Colonic mucosa (tissue), 4 donors: Measurements from ENCODE around the gene NPC2. TPM values are rescaled to one million over a fixed set of nuclear protein-coding genes. Genes with fewer than 3 reads are reported as not detected.
A peak's percentile ranks its signal among the peaks of the same experiment; 100 is the strongest.

Source experiments
- DNase-seq: peaks from one replicate; pipeline ENCODE4 v3.0.0-alpha.2; 2020
- H3K27ac ChIP-seq: fragments of 200-600 bp; one replicate; pipeline ENCODE4 v1.8.0; 2021
- H3K27me3 ChIP-seq: fragments of 200-600 bp; one replicate; pipeline ENCODE4 v1.8.0; 2021
- H3K36me3 ChIP-seq: fragments of 200-600 bp; one replicate; pipeline ENCODE4 v1.8.0; 2021
- H3K4me1 ChIP-seq: fragments of 200-600 bp; one replicate; pipeline ENCODE4 v1.8.0; 2021; ENCODE audit warnings: mild to moderate bottlenecking
- H3K4me3 ChIP-seq: fragments of 200-600 bp; one replicate; pipeline ENCODE4 v1.8.0; 2021
- H3K9ac ChIP-seq, 2 donors: one replicate each; pipeline ENCODE4 v1.7.0; 2013; ENCODE audit warnings: control low read depth in 2 of 2, low read depth in 2 of 2, low read length in 2 of 2
- H3K9me3 ChIP-seq: fragments of 200-600 bp; one replicate; pipeline ENCODE4 v1.8.0; 2021
- CTCF ChIP-seq: fragments of 200-600 bp; IDR thresholded peaks from one replicate; pipeline ENCODE4 v1.8.0; 2022; ENCODE audit warnings: antibody characterized with exemption, mild to moderate bottlenecking
- intact Hi-C: fragments of 100-400 bp; cut with DNase I; formaldehyde crosslinking; loops from one replicate; pipeline ENCODE4 v1.14.1; 2022
- total RNA-seq, 2 donors: library from RNA; stranded (reverse); fragmentation: NEBNext Ultra II Directional in 1 of 2; extraction: Animal tissue kit (Norgen Biotek cat#: 25700) in 1 of 2; gene quantifications; one replicate each; pipeline ENCODE4 v1.2.1, GENCODE V29; 2021
- donor health status: healthy.
- donor health status: DM: no; HTN: no; CAD: no.
- donor health status: DM: no; HTN: no; CAD: no.

Gene NPC2
- total RNA-seq, 2 donors from 2014 or later, result 93.6 to 233 TPM

DNA sequence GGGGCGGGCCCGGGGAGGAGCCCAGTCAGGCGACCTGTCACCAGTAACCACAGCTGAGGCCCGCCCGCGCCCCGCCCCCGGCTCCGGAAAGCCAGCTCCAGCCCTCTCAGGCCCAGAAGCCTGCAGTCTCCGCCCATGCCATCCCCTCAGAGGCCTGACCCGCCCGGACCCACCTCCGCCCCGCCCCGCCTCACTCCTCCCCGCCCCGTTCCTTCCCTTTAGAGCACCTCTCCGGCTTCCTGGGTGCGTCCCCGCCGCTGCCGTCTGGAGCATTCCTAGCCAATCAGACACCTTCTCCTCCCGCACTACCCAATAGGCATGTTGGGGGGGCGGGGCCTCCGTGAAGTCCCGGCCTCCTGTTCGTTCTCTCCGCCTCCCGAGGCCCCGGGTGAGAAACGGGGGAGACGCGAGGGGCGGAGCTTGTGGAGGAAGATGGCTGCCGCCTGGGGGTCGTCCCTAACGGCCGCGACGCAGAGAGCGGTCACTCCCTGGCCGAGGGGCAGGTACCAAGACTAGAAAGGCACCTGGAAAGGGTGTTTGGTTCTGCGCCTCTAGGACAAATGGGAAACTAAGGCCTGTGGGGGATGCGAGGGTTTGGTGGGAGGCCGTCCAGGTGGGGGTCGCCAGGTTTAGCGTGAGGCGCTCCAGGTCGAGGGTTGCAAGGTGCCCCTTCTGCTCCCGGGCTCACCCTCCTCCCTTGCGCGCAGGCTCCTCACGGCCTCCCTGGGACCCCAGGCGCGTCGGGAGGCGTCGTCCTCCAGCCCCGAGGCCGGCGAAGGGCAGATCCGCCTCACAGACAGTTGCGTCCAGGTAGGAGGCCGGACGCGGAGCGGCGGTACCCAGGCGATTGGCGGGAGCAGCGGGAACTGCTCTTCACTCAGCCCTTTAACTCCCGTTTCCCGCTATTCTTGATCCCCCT lies 497 bp upstream of the NPC2 start, which contains the start of gene ISCA2:
Gene ISCA2 (plus strand): TSS at position 423 of the 919 bp plus-strand sequence. CDS start 10 bp downstream, at position 433.
- H3K27me3 ChIP-seq, result no peaks in the 10 kb centered on the region
- peaks cover 3% of the 10 kb centered on the region for H3K4me1 ChIP-seq
- H3K9ac ChIP-seq, result peak within 1 kb of the TSS; percentile 89 to 94
- no peaks in the 10 kb centered on the region for H3K36me3 ChIP-seq
- intact Hi-C loops, result no loop called here
- H3K9me3 ChIP-seq, result no peaks in the 10 kb centered on the region
- TF ChIP-seq CTCF, result no peak
- H3K4me3 ChIP-seq, result peak within 1 kb of the TSS; percentile 90
- peak; percentile 100 for DNase-seq
- H3K27ac ChIP-seq, result peak within 1 kb of the TSS; percentile 95

- Histone ChIP-seq H3K4me3 (peak overlapping the region; percentile 90), H3K36me3 (no peaks in the 10 kb centered on the region), H3K27ac (peak overlapping the region; percentile 95), H3K9me3 (no peaks in the 10 kb centered on the region), H3K27me3 (no peaks in the 10 kb centered on the region), H3K4me1 (peaks cover 3% of the 10 kb centered on the region), H3K9ac (peak overlapping the region; percentile 89 to 94)
- no peak for TF ChIP-seq CTCF
- intact Hi-C loops, result no loop called here
- peak; percentile 37 for DNase-seq
Measured at GRCh38 chr14:74491956-74492775, 939 bp downstream of the NPC2 start.

DNA sequence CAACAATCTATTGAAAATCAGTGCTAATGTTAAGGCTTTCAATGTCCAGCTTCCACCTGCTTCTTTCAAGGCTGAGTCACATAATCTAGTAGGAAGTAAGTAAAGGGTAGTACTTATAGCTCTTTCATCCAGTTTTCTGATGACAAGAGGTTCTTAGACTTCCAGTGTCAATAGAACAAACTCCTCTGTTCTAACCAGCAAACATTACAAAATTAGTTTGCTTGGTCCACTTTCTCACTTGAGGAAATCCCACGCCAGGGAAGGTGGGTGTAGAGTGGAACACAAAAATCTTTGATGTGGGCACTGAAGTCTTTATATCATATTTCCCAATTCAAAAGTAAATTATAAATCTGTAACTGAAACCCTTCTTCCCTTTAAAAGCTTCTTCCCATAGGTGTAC lies 2.6 kb downstream of the NPC2 start:
- TF ChIP-seq CTCF, result no peak
- Histone ChIP-seq H3K4me3 (no peak overlapping the region), H3K4me1 (peaks cover 3% of the 10 kb centered on the region), H3K9ac (no peak overlapping the region), H3K36me3 (no peaks in the 10 kb centered on the region), H3K27me3 (no peaks in the 10 kb centered on the region), H3K9me3 (no peaks in the 10 kb centered on the region), H3K27ac (no peak overlapping the region)
- intact Hi-C loops, result no loop called here
- no peak for DNase-seq

DNA sequence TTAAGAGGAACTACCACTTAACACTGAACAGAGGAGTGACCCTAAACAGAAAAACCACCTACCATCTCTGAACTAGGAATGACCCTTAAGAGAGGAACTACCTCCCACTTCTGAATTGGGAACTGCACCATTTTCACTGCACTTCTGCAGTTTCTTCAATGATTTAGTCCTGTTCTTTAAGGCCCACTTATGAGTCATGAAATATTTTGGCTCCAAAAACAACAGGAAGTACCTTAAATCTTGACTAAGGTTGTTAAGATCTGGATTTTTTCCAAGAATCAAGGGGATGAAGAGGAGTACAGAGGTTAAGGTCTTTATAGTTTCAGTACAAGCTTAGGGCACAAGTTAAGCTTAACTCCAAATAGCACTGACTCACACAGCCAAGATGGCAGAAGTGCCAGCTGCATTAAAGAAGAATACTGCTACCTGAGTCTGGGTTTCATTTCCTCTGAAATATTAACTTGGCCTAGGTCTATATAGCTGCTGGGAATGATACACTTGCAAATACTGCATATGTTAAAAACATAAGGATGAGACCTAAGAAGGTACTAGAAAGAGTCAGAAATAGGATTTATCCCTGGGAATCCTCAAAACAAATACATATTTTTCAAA lies 4.2 kb downstream of the NPC2 start:
- H3K9ac ChIP-seq, result no peak overlapping the region
- TF ChIP-seq CTCF, result no peak
- no peaks in the 10 kb centered on the region for H3K27me3 ChIP-seq
- H3K36me3 ChIP-seq, result no peaks in the 10 kb centered on the region
- DNase-seq, result no peak
- intact Hi-C loops, result no loop called here
- H3K27ac ChIP-seq, result peak overlapping the region; percentile 14
- H3K9me3 ChIP-seq, result no peaks in the 10 kb centered on the region
- H3K4me1 ChIP-seq, result no peaks in the 10 kb centered on the region
- H3K4me3 ChIP-seq, result no peak overlapping the region

GRCh38 chr14:74486164-74486563 lies 6.9 kb downstream of the NPC2 start:
- no peaks in the 10 kb centered on the region for H3K36me3 ChIP-seq
- no peaks in the 10 kb centered on the region for H3K9me3 ChIP-seq
- DNase-seq, result no peak
- no peak overlapping the region for H3K27ac ChIP-seq
- no peaks in the 10 kb centered on the region for H3K27me3 ChIP-seq
- H3K4me1 ChIP-seq, result no peaks in the 10 kb centered on the region
- H3K4me3 ChIP-seq, result no peak overlapping the region
- intact Hi-C loops, result no loop called here
- no peak for TF ChIP-seq CTCF
- no peak overlapping the region for H3K9ac ChIP-seq
